Spinal cord (tissue), 10 donors: ENCODE measurements around the gene ASB18. TPM values are rescaled to one million over a fixed set of nuclear protein-coding genes. Genes with fewer than 3 reads are reported as not detected.
A peak's percentile ranks its signal among the peaks of the same experiment; 100 is the strongest.

Experiments
- DNase-seq, 6 donors: peaks; one replicate each; pipeline versions ENCODE4 v3.0.0 to v3.0.0-alpha.2; 2013 to 2015; ENCODE audit warnings: low spot score in 6 of 6, low read depth in 4 of 6
- H3K27ac ChIP-seq: one replicate; pipeline ENCODE4 v1.5.1; 2013; ENCODE audit warnings: low read depth, low read length, control low read depth
- H3K27me3 ChIP-seq: one replicate; pipeline ENCODE4 v1.6.1; 2013; ENCODE audit warnings: low read length; ENCODE audit not compliant: control insufficient read depth, insufficient read depth
- H3K36me3 ChIP-seq: one replicate; pipeline ENCODE4 v1.6.1; 2013; ENCODE audit warnings: low read length; ENCODE audit not compliant: control insufficient read depth, insufficient read depth
- H3K4me1 ChIP-seq: one replicate; pipeline ENCODE4 v1.6.1; 2013; ENCODE audit warnings: low read length; ENCODE audit not compliant: control insufficient read depth, insufficient read depth
- H3K4me3 ChIP-seq: one replicate; pipeline ENCODE4 v1.5.1; 2013; ENCODE audit warnings: low read depth, low read length, control low read depth
- H3K9me3 ChIP-seq: one replicate; pipeline ENCODE4 v1.6.1; 2013; ENCODE audit warnings: low read length; ENCODE audit not compliant: control insufficient read depth, insufficient read depth
- WGBS: methylation state at CpG from one replicate; pipeline ENCODE4 v1.1.5; 2013; ENCODE audit warnings: missing lambda C conversion rate; ENCODE audit not compliant: insufficient coverage; 5-methylcytosine and 5-hydroxymethylcytosine counted together
- polyA plus RNA-seq, 2 donors: library from polyadenylated mRNA; unstranded; fragments of 120-200 nt; gene quantifications; one replicate each; pipeline ENCODE4 v1.2.1, GENCODE V29; 2013; ENCODE audit not compliant: insufficient read length in 2 of 2
- total RNA-seq, 2 donors: library from RNA; depleted of rRNA in 1 of 2; stranded (reverse); fragments of 120-200 nt in 1 of 2; fragments of >200 nt in 1 of 2; gene quantifications; one replicate each; pipeline versions ENCODE4 v1.2.3 to v1.2.4, GENCODE V29; 2013 to 2014
- donor health status: healthy.

The ASB18 gene
- total and polyA plus RNA-seq, 4 donors, result 0.06 to 0.84 (median 0.44) TPM

DNA sequence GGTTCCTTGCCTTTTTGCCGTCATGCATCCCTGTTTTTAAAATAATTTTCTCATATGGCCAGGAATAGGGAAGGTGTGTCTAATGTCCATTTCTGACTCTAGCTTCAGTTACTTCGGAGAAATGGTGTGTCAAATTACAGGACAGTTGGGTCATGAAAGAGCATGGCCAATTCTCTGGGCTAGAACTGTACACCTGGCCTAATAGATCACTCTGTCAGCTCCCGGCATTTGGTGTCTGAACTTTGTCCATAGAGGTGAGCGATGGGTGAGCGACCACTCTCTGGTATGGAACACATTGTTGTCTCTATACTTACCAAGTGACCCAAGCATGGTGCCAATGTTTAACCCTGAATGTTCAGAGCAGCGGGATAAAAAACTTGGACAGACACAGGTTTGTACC lies 38.3 kb upstream of the ASB18 start:
- peaks cover 6% of the 10 kb centered on the region for H3K4me1 ChIP-seq
- H3K36me3 ChIP-seq, result no peaks in the 10 kb centered on the region
- no peaks in the 10 kb centered on the region for H3K9me3 ChIP-seq
- H3K4me3 ChIP-seq, result no peak overlapping the region
- no peak for DNase-seq
- WGBS, result 88% methylated on average over 5 of the region's 6 CpGs
- H3K27me3 ChIP-seq, result no peaks in the 10 kb centered on the region
- no peak overlapping the region for H3K27ac ChIP-seq

DNA sequence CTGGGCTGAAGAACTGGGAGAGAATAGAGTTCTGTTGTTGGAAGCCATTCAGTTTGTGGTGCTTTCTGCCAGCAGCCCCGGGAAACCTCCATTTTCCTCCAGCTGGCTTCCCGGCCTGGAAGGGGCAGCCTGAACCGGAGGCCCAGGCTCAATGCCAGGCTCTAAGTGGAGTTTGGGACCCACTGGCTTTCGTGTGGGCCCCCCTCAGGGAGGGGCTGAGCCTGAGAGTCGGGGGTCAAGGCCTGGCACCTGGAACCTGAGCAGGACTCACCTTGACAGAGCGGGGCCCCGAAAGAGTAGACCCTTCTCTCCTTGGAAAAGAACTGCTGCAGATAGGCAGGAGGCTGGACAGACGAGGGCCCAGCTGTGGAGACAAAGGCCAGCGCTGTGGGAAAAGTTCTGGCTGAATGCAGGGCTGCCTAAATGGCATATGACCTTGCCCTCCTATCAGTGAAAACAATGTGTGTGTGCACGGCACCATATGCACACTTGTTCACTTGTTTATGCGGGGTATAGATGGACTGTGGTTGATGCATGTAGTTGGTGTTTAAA lies 34.8 kb upstream of the ASB18 start:
- Histone ChIP-seq H3K36me3 (no peaks in the 10 kb centered on the region), H3K9me3 (no peaks in the 10 kb centered on the region), H3K4me3 (no peak overlapping the region), H3K4me1 (peaks cover 6% of the 10 kb centered on the region), H3K27ac (no peak overlapping the region), H3K27me3 (no peaks in the 10 kb centered on the region)
- peak in 1 of 6 donors; percentile 45 for DNase-seq
- 83% methylated on average over 9 of the region's 11 CpGs for WGBS

GRCh38 chr2:236295481-236295880 lies 31.3 kb upstream of the ASB18 start:
- H3K36me3 ChIP-seq, result no peaks in the 10 kb centered on the region
- no peak overlapping the region for H3K4me3 ChIP-seq
- no peak for DNase-seq
- peaks cover 6% of the 10 kb centered on the region for H3K4me1 ChIP-seq
- H3K27ac ChIP-seq, result no peak overlapping the region
- no peaks in the 10 kb centered on the region for H3K27me3 ChIP-seq
- H3K9me3 ChIP-seq, result no peaks in the 10 kb centered on the region
- 94% methylated on average over 6 of the region's 8 CpGs for WGBS

- H3K4me1 ChIP-seq, result peaks cover 6% of the 10 kb centered on the region
- no peak for DNase-seq
- WGBS, result 90% methylated on average over 6 of the region's 9 CpGs
- no peak overlapping the region for H3K4me3 ChIP-seq
- H3K36me3 ChIP-seq, result no peaks in the 10 kb centered on the region
- no peaks in the 10 kb centered on the region for H3K27me3 ChIP-seq
- H3K27ac ChIP-seq, result no peak overlapping the region
- no peaks in the 10 kb centered on the region for H3K9me3 ChIP-seq
These were observed 30.4 kb upstream of the ASB18 start for GRCh38 chr2:236294647-236295046.

GRCh38 chr2:236293241-236293810 lies 29.1 kb upstream of the ASB18 start:
- WGBS, result 90% methylated on average over 3 of the region's 6 CpGs
- no peaks in the 10 kb centered on the region for H3K36me3 ChIP-seq
- DNase-seq, result no peak
- H3K4me3 ChIP-seq, result no peak overlapping the region
- no peak overlapping the region for H3K27ac ChIP-seq
- H3K27me3 ChIP-seq, result no peaks in the 10 kb centered on the region
- no peaks in the 10 kb centered on the region for H3K9me3 ChIP-seq
- no peaks in the 10 kb centered on the region for H3K4me1 ChIP-seq

GRCh38 chr2:236291911-236292310 lies 27.7 kb upstream of the ASB18 start:
- Histone ChIP-seq H3K4me1 (no peaks in the 10 kb centered on the region), H3K36me3 (no peaks in the 10 kb centered on the region), H3K27me3 (no peaks in the 10 kb centered on the region), H3K4me3 (no peak overlapping the region), H3K27ac (no peak overlapping the region), H3K9me3 (no peaks in the 10 kb centered on the region)
- DNase-seq, result no peak
- WGBS, result 89% methylated on average over 3 of the region's 3 CpGs

GRCh38 chr2:236291476-236291875 lies 27.3 kb upstream of the ASB18 start:
- Histone ChIP-seq H3K4me1 (no peaks in the 10 kb centered on the region), H3K27ac (no peak overlapping the region), H3K27me3 (no peaks in the 10 kb centered on the region), H3K36me3 (no peaks in the 10 kb centered on the region), H3K9me3 (no peaks in the 10 kb centered on the region), H3K4me3 (no peak overlapping the region)
- no peak for DNase-seq

- Histone ChIP-seq H3K9me3 (no peaks in the 10 kb centered on the region), H3K4me3 (no peak overlapping the region), H3K36me3 (no peaks in the 10 kb centered on the region), H3K27me3 (no peaks in the 10 kb centered on the region), H3K4me1 (no peaks in the 10 kb centered on the region), H3K27ac (no peak overlapping the region)
- DNase-seq, result no peak
- WGBS, result 87% methylated on average over 9 of the region's 9 CpGs
These were observed 26.7 kb upstream of the ASB18 start for GRCh38 chr2:236290742-236291425.

- no peaks in the 10 kb centered on the region for H3K36me3 ChIP-seq
- no peak overlapping the region for H3K27ac ChIP-seq
- H3K27me3 ChIP-seq, result no peaks in the 10 kb centered on the region
- H3K4me1 ChIP-seq, result no peaks in the 10 kb centered on the region
- WGBS, result 95% methylated on average over 6 of the region's 9 CpGs
- no peaks in the 10 kb centered on the region for H3K9me3 ChIP-seq
- DNase-seq, result no peak
- no peak overlapping the region for H3K4me3 ChIP-seq
These were observed 25.7 kb upstream of the ASB18 start for GRCh38 chr2:236289766-236290462.
